ENCODE results near the gene XKR7. TPM values are rescaled to one million over a fixed set of nuclear protein-coding genes. Genes with fewer than 3 reads are reported as not detected.

Gene XKR7
- total and polyA plus RNA-seq, 10 of the 15 experiments (the other 5 are each of a cell fraction or from before 2014, with no cell fraction given) = not detected

DNA sequence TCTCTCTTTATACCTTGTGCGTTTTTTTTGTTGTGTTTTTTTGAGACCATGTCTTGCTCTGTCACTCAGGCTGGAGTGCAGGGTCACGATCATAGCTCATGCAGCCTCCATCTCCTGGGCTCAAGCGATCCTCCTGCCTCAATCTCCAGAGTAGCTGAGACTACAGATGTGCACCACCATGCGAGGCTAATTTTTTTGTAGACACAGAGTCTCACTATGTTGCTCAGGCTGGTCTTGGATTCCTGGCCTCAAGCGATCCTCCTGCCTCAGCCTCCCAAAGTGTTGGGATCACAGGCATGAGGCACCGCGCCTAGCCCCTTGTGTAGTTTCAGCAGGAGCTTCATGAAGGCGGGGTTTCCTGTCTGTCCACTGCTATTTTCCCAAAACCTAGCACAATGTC, 43.4 kb upstream of the XKR7 start:
- Histone ChIP-seq H3K9me3 (replicated peaks; ENCODE audit: control insufficient read depth, insufficient read depth, low read length) (no peaks in the 10 kb centered on the region), H3K27ac (ENCODE audit: control insufficient read depth, insufficient read depth) (no peak overlapping the region), H2AFZ (ENCODE audit: control insufficient read depth, low read depth, low read length) (no peak overlapping the region), H3K4me3 (no peak overlapping the region), H3K36me3 (ENCODE audit: control insufficient read depth in 2 of 2, insufficient read depth in 2 of 2, low read length in 1 of 2) (no peaks in the 10 kb centered on the region), H3K27me3 (replicated peaks in 1 of 2; ENCODE audit: control insufficient read depth in 2 of 2, insufficient read depth in 2 of 2, low read length in 1 of 2) (no peaks in the 10 kb centered on the region), H4K20me1 (ENCODE audit: control insufficient read depth, insufficient read depth) (no peaks in the 10 kb centered on the region), H3K4me1 (ENCODE audit: control insufficient read depth, insufficient read depth, low read length) (peaks cover 11% of the 10 kb centered on the region), H3K9ac (ENCODE audit: control insufficient read depth, insufficient read depth, low read length) (no peak overlapping the region), H3K4me2 (ENCODE audit: control insufficient read depth, insufficient read depth) (no peak overlapping the region), H3K79me2 (ENCODE audit: control insufficient read depth, insufficient read depth, low read length) (no peaks in the 10 kb centered on the region)
- ATAC-seq (no peak), DNase-seq (ENCODE audit: low read depth, low spot score) (no peak), FAIRE-seq (no peak)
- intact Hi-C loops (cut with micrococcal nuclease; ENCODE audit: unreplicated experiment) (no loop called here), in situ Hi-C loops (cut with MboI) (no loop called here)
- 69% methylated on average over 8 of the region's 8 CpGs for WGBS (ENCODE audit: insufficient coverage, insufficient replicate concordance, low lambda C conversion rate, missing lambda C conversion rate)
- RAD21 ChIA-PET (ENCODE audit: unreplicated experiment) = interaction anchor here (1.0 to 3.0 kb wide), 5 partner anchors 27 to 141 kb away, joined by 3 to 12 read pairs (median 5); partner anchors contain the start of gene PDRG1
- CTCF ChIA-PET = interaction anchor here (0.8 to 2.4 kb wide), 2 partner anchors 27 to 33 kb away, joined by 3 to 13 read pairs; partner anchors contain the start of gene PDRG1
- TF ChIP-seq EP300 (IDR thresholded peaks at IDR 0.05; ENCODE audit: borderline replicate concordance in 1 of 2, control insufficient read depth in 1 of 2, low read depth in 2 of 2, low read length in 2 of 2) = no peak
- no peak for TF ChIP-seq MTA2 (IDR thresholded peaks at IDR 0.05; ENCODE audit: low read depth)
- BruUV-seq (replicated peaks) = no TSS peak
- SMC1A ChIA-PET (ENCODE audit: uncharacterized antibody, unreplicated experiment) = interaction anchor here (1.7 to 3.7 kb wide), 2 partner anchors 28 to 70 kb away, joined by 4 to 26 read pairs; no protein-coding TSS in a partner anchor
- POLR2A ChIA-PET = interaction anchor here (0.8 to 1.4 kb wide), 2 partner anchors 9 to 248 kb away, joined by 3 read pairs; no protein-coding TSS in a partner anchor

DNA sequence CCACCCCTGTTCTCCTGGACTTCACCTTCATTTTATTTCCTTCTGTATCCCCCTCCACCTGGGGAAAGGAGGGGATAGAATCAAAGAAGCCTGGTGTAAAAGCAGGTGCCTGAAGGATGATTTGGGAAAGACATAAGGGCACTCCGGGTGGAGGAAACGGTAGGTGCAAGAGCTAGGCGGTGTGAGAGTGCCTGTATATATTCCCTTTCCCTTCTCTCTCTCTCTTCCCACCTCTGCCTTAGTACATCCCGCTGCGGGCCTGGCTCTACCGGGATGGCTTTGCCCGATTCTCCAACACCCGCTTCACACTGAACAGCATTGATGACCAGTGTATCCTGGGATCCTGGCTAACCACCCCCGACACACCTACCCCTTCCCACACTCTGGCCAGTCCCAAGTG, 42.3 kb upstream of the XKR7 start:
- 86% methylated on average over 9 of the region's 9 CpGs for WGBS (ENCODE audit: insufficient coverage, insufficient replicate concordance, low lambda C conversion rate, missing lambda C conversion rate)
- no peak for DNase-seq (ENCODE audit: low read depth, low spot score)
- ChIA-PET POLR2A (no interaction called here), SMC1A (ENCODE audit: uncharacterized antibody, unreplicated experiment) (no interaction called here), CTCF (no interaction called here), RAD21 (ENCODE audit: unreplicated experiment) (interaction anchor here (1.0 kb wide), 1 partner anchor 31 kb away, joined by 3 read pairs; no protein-coding TSS in a partner anchor)
- Histone ChIP-seq H3K4me1 (ENCODE audit: control insufficient read depth, insufficient read depth, low read length) (peaks cover 11% of the 10 kb centered on the region), H3K9ac (ENCODE audit: control insufficient read depth, insufficient read depth, low read length) (no peak overlapping the region), H4K20me1 (ENCODE audit: control insufficient read depth, insufficient read depth) (no peaks in the 10 kb centered on the region), H3K27me3 (replicated peaks in 1 of 2; ENCODE audit: control insufficient read depth in 2 of 2, insufficient read depth in 2 of 2, low read length in 1 of 2) (no peaks in the 10 kb centered on the region), H3K36me3 (ENCODE audit: control insufficient read depth in 2 of 2, insufficient read depth in 2 of 2, low read length in 1 of 2) (no peaks in the 10 kb centered on the region), H3K4me2 (ENCODE audit: control insufficient read depth, insufficient read depth) (no peak overlapping the region), H3K27ac (ENCODE audit: control insufficient read depth, insufficient read depth) (no peak overlapping the region), H3K9me3 (replicated peaks; ENCODE audit: control insufficient read depth, insufficient read depth, low read length) (no peaks in the 10 kb centered on the region), H2AFZ (ENCODE audit: control insufficient read depth, low read depth, low read length) (no peak overlapping the region), H3K4me3 (no peak overlapping the region), H3K79me2 (ENCODE audit: control insufficient read depth, insufficient read depth, low read length) (no peaks in the 10 kb centered on the region)
- no TSS peak for BruUV-seq (replicated peaks)
- in situ Hi-C loops (cut with MboI) = no loop called here
- intact Hi-C loops (cut with micrococcal nuclease; ENCODE audit: unreplicated experiment) = no loop called here
- no peak for ATAC-seq
- FAIRE-seq = no peak
- TF ChIP-seq BMI1 (IDR thresholded peaks at IDR 0.05; ENCODE audit: borderline replicate concordance) = no peak
- no peak for TF ChIP-seq RELA (IDR thresholded peaks at IDR 0.05; ENCODE audit: borderline replicate concordance, partially characterized antibody)
- TF ChIP-seq ZNF274 (IDR thresholded peaks at IDR 0.05; ENCODE audit: insufficient read depth, insufficient read length) = no peak
- TF ChIP-seq BHLHE40 (IDR thresholded peaks at IDR 0.05; ENCODE audit: borderline replicate concordance in 1 of 2, low read depth in 2 of 2, low read length in 1 of 2) = no peak

Measured in GM12878 (cell line).